ENCODE measurements around the gene SPDYE1.
"Not testable (repeated sequence)": the region's sequence is repeated elsewhere in the genome, so short reads cannot be mapped to it uniquely, and the experiment has no call there.

DNA sequence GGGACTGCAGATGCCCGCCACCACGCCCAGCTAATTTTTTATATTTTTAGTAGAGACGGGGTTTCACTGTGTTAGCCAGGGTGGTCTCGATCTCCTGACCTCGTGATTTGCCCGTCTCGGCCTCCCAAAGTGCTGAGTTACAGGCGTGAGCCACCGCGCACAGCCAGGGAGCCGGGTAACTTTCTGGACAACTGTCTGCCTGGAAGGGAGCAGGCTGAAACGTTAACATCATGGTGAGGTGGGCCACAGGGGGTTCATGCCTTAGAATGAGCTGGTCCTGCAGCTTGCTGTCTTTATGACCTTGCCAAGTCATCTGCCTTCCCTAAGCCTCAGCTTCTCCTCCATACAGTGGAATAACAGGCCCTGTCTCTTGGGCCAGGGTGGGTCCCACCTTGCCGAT, 33.6 kb downstream of the SPDYE1 start:
- TF ChIP-seq CTCF, POLR2A (IDR thresholded peaks at IDR 0.05): not testable (repeated sequence)
